Activated naive CD8-positive, alpha-beta T cell treated with anti-CD3 and anti-CD28 coated beads for 36 hours (primary cell): ENCODE results near the gene RILPL2. TPM values are rescaled to one million over a fixed set of nuclear protein-coding genes. Genes with fewer than 3 reads are reported as not detected.
A peak's percentile ranks its signal among the peaks of the same experiment; 100 is the strongest.
"Not testable (repeated sequence)": the region's sequence is repeated elsewhere in the genome, so short reads cannot be mapped to it uniquely, and the experiment has no call there.

Experiments
- DNase-seq: peaks from one replicate; pipeline ENCODE4 v3.0.0; 2021
- H3K27ac Mint-ChIP-seq: one replicate; pipeline ENCODE4 v1.8.0; 2022; ENCODE audit warnings: mild to moderate bottlenecking, moderate library complexity, mixed read lengths
- H3K27me3 Mint-ChIP-seq: one replicate; pipeline ENCODE4 v1.8.0; 2022; ENCODE audit warnings: mild to moderate bottlenecking, mixed read lengths
- H3K36me3 Mint-ChIP-seq: one replicate; pipeline ENCODE4 v1.8.0; 2021; ENCODE audit warnings: mild to moderate bottlenecking, mixed read lengths
- H3K4me1 Mint-ChIP-seq: one replicate; pipeline ENCODE4 v1.8.0; 2021; ENCODE audit warnings: mixed read lengths
- H3K4me3 Mint-ChIP-seq: one replicate; pipeline ENCODE4 v1.8.0; 2022; ENCODE audit warnings: mild to moderate bottlenecking, moderate library complexity, mixed read lengths
- H3K9me3 Mint-ChIP-seq: one replicate; pipeline ENCODE4 v1.8.0; 2022; ENCODE audit warnings: mixed read lengths
- total RNA-seq, 2 experiments: library from RNA; stranded (reverse); gene quantifications; one replicate each; pipeline ENCODE4 v1.2.3, GENCODE V29; 2021

Gene RILPL2
- total RNA-seq, 2 experiments from 2014 or later, result 18.2 to 18.5 TPM

DNA sequence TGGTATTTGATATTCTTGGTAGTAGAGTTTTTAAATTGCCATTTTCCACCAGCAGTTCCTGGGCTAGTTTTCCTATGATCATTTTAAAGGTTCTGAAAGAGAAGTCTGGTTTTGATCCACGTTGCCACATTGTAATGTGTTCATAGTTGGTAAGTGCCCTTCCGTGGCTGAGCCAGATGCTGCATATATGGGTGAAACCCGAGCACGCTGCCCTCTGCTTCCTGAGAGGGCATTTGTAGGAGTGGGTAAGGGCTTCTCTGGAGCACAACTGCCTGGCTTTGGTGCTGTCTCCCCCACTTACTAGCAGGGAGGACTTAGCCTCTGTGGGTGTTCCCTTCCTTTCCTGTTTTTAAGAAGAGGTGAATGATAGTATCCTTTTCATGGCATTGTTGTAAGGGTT, 28.6 kb upstream of the RILPL2 start:
- Mint-ChIP-seq H3K4me1 (peaks cover 5% of the 10 kb centered on the region), H3K36me3 (peaks cover 15% of the 10 kb centered on the region), H3K9me3 (no peaks in the 10 kb centered on the region), H3K27me3 (no peaks in the 10 kb centered on the region), H3K27ac (no peak overlapping the region), H3K4me3 (no peak overlapping the region)
- no peak for DNase-seq

DNA sequence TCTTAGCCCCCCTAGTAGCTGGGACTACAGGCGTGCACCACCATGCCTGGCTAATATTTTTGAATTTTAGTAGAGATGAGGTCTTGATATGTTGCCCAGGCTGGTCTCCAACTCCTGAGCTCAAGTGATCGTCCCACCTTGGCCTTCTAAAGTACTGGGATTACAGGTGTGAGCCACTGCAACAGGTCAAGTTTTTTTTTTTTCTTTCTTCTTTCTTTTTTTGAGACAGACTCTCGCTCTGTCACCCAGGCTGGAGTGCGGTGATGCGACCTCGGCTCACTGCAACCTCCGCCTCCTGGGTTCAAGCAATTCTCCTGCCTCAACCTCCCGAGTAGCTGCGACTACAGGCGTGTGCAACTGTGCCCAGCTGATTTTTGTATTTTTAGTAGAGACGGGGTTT, 26.7 kb upstream of the RILPL2 start:
- H3K36me3 Mint-ChIP-seq, result peaks cover 26% of the 10 kb centered on the region

DNA sequence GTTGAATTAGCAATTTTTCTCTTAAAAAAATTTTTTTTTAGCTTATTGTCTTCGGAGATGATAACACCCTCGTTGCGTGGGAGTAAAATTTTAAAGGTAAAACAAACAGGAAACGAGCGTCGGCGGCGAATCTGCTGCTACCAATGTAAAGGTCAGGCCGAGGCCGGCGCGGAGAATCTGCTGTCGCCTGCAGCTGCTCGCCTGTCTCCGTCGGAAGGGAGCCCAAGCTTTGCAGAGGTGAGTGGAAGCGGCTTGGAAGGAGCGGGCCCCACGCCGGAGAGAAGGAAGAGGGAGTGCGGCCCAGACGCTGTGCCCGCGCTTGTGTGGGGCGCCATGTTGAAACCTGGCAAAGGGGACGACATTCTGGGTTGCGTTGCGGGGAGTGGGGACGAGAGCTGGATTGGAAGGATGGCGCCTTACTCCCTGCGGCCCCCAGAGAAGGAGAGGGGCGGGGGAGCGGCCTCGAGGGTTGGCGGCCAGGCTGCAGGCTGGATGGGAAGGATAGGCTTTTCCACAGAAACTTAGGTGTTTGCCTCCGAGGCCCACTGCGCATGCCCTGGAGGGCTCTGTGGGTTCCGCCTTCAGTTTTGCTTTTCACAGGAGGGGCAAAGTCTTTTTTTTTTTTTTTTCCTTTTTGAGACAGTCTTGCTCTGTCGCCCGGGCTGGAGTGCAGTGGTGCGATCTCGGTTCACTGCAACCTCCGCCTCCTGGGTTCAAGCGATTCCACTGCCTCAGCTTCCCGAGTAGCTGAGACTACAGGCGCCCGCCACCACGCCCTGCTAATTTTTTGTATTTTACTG, 21.7 kb upstream of the RILPL2 start, which contains the start of gene SNRNP35:
Gene SNRNP35 (plus strand): TSS at position 160 of the 800 bp plus-strand sequence. CDS start 7,402 bp downstream, outside the sequence.
- Mint-ChIP-seq H3K9me3 (no peaks in the 10 kb centered on the region), H3K27ac (peak within 1 kb of the TSS; percentile 99)

More for the DNA sequence above, 26.7 kb upstream of the RILPL2 start:
- peaks cover 17% of the 10 kb centered on the region for H3K4me1 Mint-ChIP-seq
- DNase-seq, H3K27ac Mint-ChIP-seq, H3K9me3 Mint-ChIP-seq, H3K4me3 Mint-ChIP-seq, H3K27me3 Mint-ChIP-seq: not testable (repeated sequence)

DNA sequence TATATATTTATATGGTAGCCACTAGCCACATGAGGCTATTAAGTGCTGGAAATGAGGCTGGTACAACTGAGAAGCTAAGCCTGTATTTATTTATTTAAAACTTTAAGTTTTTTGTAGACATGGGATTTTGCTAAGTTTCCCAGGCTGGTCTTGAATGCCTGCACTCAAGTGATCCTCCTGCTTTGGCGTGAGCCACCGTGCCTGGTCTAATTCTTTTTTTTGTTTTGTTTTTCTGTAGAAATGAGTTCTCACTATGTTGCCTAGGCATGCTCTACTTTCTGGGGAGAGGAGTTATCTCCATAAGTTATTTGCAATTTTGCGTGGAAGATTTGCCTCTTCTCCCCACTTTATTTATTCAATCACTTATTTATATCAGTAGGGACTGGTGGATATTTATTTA, 16.7 kb upstream of the RILPL2 start:
- Mint-ChIP-seq H3K36me3 (peaks cover 3% of the 10 kb centered on the region), H3K27ac (no peak overlapping the region), H3K4me3 (no peak overlapping the region), H3K9me3 (no peaks in the 10 kb centered on the region), H3K27me3 (no peaks in the 10 kb centered on the region), H3K4me1 (peaks cover 10% of the 10 kb centered on the region)
- no peak for DNase-seq

More for the DNA sequence above, 21.7 kb upstream of the RILPL2 start, which contains the start of gene SNRNP35:
- H3K36me3 Mint-ChIP-seq, result peaks cover 19% of the 10 kb centered on the region
- DNase-seq, result peak; percentile 82
- H3K4me1 Mint-ChIP-seq, result peaks cover 18% of the 10 kb centered on the region
- H3K27me3 Mint-ChIP-seq, result no peaks in the 10 kb centered on the region
- H3K4me3 Mint-ChIP-seq, result peak within 1 kb of the TSS; percentile 94

DNA sequence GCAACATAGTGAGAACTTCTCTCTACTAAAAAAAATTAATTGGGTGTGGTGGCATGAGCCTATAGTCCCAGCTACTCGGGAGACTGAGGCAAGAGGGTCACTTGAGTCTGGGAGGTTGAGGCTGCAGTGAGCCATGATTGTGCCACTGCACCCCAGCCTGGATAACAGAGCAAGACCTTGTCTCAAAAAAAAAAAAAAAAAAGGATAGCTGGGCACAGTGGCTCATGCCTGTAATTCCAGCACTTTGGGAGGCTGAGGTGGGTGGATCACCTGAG, 15.7 kb upstream of the RILPL2 start:
- not testable (repeated sequence) for H3K4me3 Mint-ChIP-seq, H3K27me3 Mint-ChIP-seq, H3K27ac Mint-ChIP-seq, DNase-seq, H3K9me3 Mint-ChIP-seq, H3K36me3 Mint-ChIP-seq
- peaks cover 10% of the 10 kb centered on the region for H3K4me1 Mint-ChIP-seq

DNA sequence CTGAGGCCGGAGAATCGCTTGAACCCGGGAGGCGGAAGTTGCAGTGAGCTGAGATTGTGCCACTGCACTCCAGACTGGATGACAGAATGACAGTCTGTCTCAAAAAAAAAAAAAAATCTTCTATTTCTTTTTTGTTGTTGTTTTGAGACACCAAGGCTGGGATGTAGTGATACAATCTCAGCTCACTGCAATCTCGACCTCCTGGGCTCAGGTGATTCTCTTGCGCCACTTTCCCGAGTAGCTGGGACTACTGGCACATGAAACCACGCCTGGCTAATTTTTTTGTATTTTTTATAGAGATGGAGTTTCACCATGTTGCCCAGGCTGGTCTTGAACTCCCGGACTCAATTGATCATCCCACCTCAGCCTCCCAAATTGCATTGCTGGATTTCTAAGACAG, 14.2 kb upstream of the RILPL2 start:
- Mint-ChIP-seq H3K27me3 (no peaks in the 10 kb centered on the region), H3K36me3 (no peaks in the 10 kb centered on the region), H3K4me1 (peaks cover 12% of the 10 kb centered on the region), H3K9me3 (no peaks in the 10 kb centered on the region), H3K27ac (no peak overlapping the region), H3K4me3 (no peak overlapping the region)
- DNase-seq, result no peak

DNA sequence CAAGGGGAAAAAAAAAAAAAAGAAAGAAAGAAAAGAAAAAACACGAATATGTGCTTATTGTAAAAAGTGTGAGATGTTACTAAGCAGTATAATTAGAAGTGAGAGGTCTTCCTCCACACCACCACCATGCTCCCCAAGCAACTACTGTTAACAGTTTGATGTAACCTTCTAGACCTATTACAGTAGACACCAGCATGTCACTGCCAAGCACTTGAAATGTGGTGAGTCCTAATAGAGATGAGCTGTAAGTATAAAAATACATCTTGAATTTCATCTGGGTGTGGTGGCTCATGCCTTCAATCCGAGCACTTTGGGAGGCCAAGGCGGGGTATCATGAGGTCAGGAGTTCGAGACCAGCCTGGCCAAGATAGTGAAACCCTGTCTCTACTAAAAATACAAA, 13.4 kb upstream of the RILPL2 start:
- H3K4me1 Mint-ChIP-seq, result peaks cover 12% of the 10 kb centered on the region
- no peaks in the 10 kb centered on the region for H3K9me3 Mint-ChIP-seq
- no peaks in the 10 kb centered on the region for H3K36me3 Mint-ChIP-seq
- H3K27me3 Mint-ChIP-seq, result no peaks in the 10 kb centered on the region
- H3K27ac Mint-ChIP-seq, result peak overlapping the region; percentile 70
- no peak for DNase-seq
- no peak overlapping the region for H3K4me3 Mint-ChIP-seq

DNA sequence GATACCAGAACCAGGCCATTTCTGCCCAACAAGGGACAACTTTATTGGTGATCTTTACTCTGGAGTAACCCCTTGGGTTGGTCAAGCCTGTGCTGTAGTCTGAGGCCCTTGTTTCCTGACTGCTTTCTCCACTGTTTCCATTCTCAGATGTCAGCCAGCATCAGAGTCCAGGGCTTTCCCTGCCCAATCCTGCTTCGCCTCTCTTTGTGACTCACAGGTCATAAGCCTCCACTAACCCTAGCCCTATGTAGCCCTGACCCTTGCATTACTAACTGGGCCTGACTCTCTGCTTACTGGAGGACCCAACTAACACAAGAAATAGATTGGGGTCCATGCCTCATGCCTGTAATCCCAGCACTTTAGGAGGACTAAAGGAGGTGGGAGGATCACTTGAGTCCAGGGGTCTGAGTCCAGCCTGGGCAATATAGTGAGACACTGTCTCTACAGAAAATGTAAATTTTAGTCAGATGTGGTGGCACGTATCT, 12.8 kb upstream of the RILPL2 start:
- no peak for DNase-seq
- Mint-ChIP-seq H3K4me1 (peaks cover 12% of the 10 kb centered on the region), H3K27ac (peak overlapping the region; percentile 70), H3K9me3 (no peaks in the 10 kb centered on the region), H3K27me3 (no peaks in the 10 kb centered on the region), H3K4me3 (no peak overlapping the region), H3K36me3 (no peaks in the 10 kb centered on the region)

DNA sequence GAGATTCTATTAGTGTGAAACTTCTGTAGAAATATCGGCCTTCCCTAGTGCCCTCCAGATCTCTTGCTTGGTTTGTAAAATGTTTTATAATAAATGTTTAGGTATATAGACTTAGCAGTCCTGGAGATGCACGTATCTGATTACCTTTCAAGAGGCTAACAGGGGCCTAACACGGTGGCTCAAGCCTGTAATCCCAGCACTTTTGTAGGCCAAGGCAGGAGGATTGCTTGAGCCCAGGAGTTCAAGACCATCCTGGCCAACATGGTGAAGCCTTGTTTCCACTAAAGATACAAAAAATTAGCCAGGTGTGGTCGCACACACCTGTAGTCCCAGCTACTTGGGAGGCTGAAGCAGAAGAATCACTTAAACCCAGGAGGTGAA, 9.8 kb upstream of the RILPL2 start:
- H3K9me3 Mint-ChIP-seq, result no peaks in the 10 kb centered on the region
- no peak overlapping the region for H3K4me3 Mint-ChIP-seq
- H3K27ac Mint-ChIP-seq, result no peak overlapping the region
- H3K4me1 Mint-ChIP-seq, result peaks cover 17% of the 10 kb centered on the region
- H3K36me3 Mint-ChIP-seq, result no peaks in the 10 kb centered on the region
- DNase-seq, result no peak
- no peaks in the 10 kb centered on the region for H3K27me3 Mint-ChIP-seq

DNA sequence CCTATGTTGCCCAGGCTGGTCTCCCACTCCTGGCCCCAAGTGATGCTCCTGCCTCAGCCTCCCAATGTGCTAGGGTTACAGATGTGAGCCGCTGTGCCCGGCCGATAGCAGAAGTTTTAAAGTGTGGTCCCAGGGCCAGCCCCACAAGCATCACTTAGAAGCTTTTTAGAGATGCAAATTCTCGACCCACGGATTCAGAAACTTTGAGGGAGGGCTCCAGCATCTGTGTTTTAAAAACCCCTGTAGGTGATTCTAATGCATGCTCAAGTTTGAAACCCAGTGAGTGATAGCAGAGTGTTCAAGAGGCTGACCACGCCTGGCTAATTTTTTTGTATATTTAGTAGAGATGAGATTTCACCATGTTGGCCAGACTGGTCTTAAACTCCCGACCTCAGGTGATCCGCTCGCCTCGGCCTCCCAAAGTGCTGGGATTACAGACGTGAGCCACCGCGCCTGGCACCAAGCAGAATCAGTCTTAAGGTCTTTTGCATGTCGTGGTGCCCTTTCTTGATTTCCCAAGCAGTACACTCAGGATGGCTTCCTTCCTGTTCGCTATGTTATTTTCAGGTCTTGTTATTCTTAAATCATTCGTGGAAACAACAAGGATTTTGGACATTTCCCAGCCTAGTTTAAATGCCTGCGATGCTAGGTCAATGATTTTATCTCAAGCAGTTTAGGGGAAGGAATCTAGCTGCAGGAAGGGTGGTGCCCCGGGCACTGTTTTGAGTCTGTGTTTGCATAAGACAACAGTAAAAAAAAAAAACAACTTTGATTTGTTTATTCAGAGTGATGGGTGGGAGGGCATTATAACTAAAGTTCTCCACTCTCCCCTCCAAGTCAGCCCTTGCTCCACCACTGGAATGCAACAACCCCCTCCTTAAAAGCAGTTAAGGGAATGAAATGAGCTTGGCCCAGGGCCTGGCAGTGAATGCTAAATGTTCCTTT, 9.2 kb upstream of the RILPL2 start:
- Mint-ChIP-seq H3K4me3 (no peak overlapping the region), H3K9me3 (no peaks in the 10 kb centered on the region), H3K36me3 (no peaks in the 10 kb centered on the region), H3K27me3 (no peaks in the 10 kb centered on the region), H3K4me1 (peaks cover 17% of the 10 kb centered on the region), H3K27ac (no peak overlapping the region)
- DNase-seq, result no peak

DNA sequence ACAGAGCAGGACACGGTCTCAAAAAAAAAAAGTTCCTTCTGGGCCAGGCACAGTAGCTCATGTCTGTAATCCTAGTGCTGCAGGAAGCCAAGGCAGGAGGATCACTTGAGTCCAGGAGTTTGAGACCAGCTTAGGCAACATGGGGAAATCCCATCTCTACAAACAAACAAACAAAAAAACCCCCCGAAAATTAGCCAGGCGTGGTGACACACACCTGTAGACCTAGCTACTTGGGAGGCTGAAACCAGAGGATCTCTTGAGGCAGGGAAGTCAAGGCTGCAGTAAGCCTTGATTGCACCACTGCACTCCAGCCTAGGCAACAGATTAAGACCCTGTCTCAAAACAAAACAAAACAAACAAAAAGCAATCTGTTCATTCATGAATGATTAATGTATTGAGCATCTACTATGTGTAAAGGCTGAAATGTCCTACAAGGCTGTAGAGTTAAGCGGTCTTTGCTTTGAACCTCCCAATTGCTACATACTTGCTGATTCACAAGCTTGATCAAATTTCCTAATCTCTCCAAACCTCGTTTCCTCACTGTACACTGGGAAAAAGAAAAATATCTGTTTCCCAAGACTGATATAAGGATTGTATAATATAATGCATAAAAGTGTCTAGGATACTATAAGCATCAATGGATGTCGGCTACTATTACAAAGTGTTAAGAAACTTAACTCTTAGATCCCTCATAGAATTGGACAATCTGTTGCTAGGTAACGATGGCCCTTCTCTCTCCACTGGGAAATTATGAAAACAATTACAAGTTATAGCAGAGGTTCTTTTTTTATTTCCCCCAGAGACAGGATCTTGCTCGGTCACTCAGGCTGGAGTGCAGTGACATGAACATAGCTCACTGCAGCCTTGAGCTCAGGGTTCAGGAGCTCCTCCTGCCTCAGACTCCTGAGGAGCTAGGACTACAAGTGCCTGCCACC, 7.9 kb upstream of the RILPL2 start:
- peaks cover 15% of the 10 kb centered on the region for H3K4me1 Mint-ChIP-seq
- no peaks in the 10 kb centered on the region for H3K36me3 Mint-ChIP-seq
- DNase-seq, result no peak
- no peak overlapping the region for H3K4me3 Mint-ChIP-seq
- no peaks in the 10 kb centered on the region for H3K27me3 Mint-ChIP-seq
- no peaks in the 10 kb centered on the region for H3K9me3 Mint-ChIP-seq
- H3K27ac Mint-ChIP-seq, result no peak overlapping the region

DNA sequence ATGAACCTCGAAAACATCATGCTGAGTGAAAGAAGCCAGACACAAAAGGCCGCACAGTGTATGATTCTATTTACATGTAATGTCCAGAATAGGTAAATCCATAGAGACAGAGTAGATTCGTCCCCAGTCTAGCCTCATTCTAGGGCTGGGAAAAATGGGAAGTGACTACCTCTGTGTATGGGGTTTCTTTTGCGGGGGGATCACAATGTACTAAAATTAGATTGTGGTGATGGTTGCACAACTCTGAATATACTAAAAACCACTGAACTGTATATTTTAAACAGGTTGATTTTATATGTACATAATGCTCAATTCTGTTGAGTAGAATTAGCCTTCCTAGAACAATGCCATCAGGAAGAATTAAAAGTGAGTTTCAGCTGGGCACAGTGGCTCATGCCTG, 6.3 kb upstream of the RILPL2 start:
- H3K9me3 Mint-ChIP-seq, result no peaks in the 10 kb centered on the region
- peaks cover 8% of the 10 kb centered on the region for H3K4me1 Mint-ChIP-seq
- H3K4me3 Mint-ChIP-seq, result no peak overlapping the region
- no peaks in the 10 kb centered on the region for H3K36me3 Mint-ChIP-seq
- H3K27me3 Mint-ChIP-seq, result no peaks in the 10 kb centered on the region
- no peak overlapping the region for H3K27ac Mint-ChIP-seq
- DNase-seq, result no peak

DNA sequence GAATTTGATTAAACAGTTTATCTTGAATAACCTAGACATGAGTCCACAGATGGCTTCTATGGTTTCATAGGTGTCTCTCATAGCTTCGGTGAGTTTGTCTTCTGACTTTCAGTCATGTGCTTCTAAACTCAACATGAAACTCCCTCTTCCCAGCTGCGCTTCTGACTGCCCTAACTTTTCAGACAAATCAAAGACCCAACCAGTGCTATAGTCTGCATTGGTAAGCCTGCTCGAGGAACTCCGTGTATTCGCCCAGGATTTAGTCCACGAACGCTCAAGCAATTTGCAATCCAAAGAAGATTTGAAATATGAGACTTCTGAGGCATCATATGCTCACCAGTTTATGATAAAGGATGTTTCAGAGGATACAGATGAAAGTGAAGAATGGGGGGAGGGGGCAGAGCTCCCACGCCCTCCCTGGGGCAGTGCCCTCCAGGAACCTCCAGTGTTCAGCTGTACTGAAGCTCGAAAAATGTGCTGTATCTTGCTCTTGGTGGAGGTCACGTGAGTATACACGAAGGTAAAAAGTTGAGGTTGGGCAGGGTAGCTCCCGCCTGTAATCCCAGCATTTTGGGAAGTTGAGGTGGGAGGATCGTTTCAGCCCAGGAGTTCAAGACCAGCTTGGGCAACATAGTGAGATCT, 5.2 kb upstream of the RILPL2 start:
- no peak overlapping the region for H3K27ac Mint-ChIP-seq
- no peaks in the 10 kb centered on the region for H3K27me3 Mint-ChIP-seq
- H3K9me3 Mint-ChIP-seq, result no peaks in the 10 kb centered on the region
- H3K4me3 Mint-ChIP-seq, result no peak overlapping the region
- no peaks in the 10 kb centered on the region for H3K36me3 Mint-ChIP-seq
- H3K4me1 Mint-ChIP-seq, result peaks cover 16% of the 10 kb centered on the region
- DNase-seq, result no peak

DNA sequence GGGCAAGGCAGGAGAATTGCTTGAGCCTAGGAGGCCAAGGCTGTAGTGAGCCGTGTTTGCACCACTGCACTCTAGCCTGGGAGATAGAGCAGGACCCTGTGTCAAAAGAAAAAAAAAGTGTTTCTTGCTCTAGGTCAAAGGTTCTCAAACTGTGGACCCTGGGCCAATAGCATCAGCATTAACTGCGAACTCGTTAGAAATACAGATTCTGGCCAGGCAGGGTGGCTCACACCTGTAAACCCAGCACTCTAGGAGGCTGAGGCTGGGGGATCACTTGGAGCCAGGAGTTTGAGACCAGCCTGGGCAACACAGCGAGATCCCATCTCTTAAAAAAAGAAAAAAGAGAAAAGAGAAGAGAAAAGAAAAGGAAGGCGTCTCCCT, 858 bp downstream of the RILPL2 start:
- Mint-ChIP-seq H3K4me1 (peaks cover 44% of the 10 kb centered on the region), H3K9me3 (no peaks in the 10 kb centered on the region), H3K27ac (peak overlapping the region; percentile 99), H3K36me3 (peaks cover 40% of the 10 kb centered on the region), H3K27me3 (no peaks in the 10 kb centered on the region), H3K4me3 (peak overlapping the region; percentile 99)
- DNase-seq, result no peak
